Stomach (tissue), 4 donors: ENCODE data around the gene BBS5.

ENCODE experiments used
- EP300 ChIP-seq: sonication (generic); formaldehyde crosslinking; IDR thresholded peaks from one replicate; pipeline ENCODE4 v1.6.1; 2017; ENCODE audit warnings: antibody characterized with exemption
- POLR2A ChIP-seq, 4 donors: fragments of 450-650 bp; IDR thresholded peaks; one replicate each; pipeline ENCODE4 v1.6.1; 2016; ENCODE audit warnings: antibody characterized with exemption in 4 of 4, control low read depth in 2 of 4, mild to moderate bottlenecking in 1 of 4, moderate library complexity in 1 of 4
- POLR2AphosphoS5 ChIP-seq, 3 donors: sonication (generic); formaldehyde crosslinking; IDR thresholded peaks; one replicate each; pipeline ENCODE4 v1.6.1; 2016; ENCODE audit warnings: antibody characterized with exemption in 3 of 3
- TF ChIP-seq, protein P1 (sequence below), 7 experiments: fragments of 450-650 bp in 4 of 7; fragments of 200-600 bp in 3 of 7; sonication (generic) in 3 of 7; IDR thresholded peaks; one replicate each; pipeline ENCODE4 v1.5.1; 2016 to 2019; ENCODE audit warnings: antibody characterized with exemption in 7 of 7, control low read depth in 2 of 7, mild to moderate bottlenecking in 1 of 7

DNA sequence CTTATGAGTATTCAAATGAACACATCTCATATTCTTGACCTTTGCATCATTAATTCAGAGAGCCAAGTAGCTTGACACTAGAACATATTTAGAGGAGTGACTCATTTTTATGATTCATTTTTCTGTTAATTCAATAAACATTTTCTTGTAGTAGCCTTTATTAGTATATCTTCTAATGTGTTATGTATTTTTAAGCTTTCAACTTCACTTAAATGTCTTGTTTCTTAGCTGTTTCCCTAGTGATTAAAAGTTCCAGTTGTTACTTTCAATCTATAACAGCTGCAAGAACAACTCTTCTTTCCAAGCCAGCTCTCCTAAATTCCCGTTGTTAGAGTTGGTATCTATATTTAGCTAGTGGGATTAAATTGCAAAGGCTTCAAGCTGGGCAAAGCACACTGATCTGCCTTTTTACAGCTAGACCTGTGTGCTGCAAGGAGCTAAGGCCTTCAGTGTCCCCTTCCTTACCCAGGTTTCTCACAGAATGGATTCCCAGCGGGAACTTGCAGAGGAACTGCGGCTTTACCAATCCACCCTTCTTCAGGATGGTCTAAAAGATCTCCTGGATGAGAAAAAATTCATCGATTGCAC is 30.1 kb downstream of the BBS5 start, which contains the start of gene KLHL41:
- no peak for TF ChIP-seq EP300
- no peak for TF ChIP-seq POLR2AphosphoS5 (IDR thresholded peaks at IDR 0.05)
- no peak for TF ChIP-seq POLR2A (IDR thresholded peaks at IDR 0.05)
- TF ChIP-seq, protein P1, sequence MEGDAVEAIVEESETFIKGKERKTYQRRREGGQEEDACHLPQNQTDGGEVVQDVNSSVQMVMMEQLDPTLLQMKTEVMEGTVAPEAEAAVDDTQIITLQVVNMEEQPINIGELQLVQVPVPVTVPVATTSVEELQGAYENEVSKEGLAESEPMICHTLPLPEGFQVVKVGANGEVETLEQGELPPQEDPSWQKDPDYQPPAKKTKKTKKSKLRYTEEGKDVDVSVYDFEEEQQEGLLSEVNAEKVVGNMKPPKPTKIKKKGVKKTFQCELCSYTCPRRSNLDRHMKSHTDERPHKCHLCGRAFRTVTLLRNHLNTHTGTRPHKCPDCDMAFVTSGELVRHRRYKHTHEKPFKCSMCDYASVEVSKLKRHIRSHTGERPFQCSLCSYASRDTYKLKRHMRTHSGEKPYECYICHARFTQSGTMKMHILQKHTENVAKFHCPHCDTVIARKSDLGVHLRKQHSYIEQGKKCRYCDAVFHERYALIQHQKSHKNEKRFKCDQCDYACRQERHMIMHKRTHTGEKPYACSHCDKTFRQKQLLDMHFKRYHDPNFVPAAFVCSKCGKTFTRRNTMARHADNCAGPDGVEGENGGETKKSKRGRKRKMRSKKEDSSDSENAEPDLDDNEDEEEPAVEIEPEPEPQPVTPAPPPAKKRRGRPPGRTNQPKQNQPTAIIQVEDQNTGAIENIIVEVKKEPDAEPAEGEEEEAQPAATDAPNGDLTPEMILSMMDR (IDR thresholded peaks at IDR 0.05), result no peak
